Measurements from ENCODE around the gene SLC25A3. TPM values are rescaled to one million over a fixed set of nuclear protein-coding genes. Genes with fewer than 3 reads are reported as not detected.

The SLC25A3 gene
- total and polyA plus RNA-seq, 9 of the 15 experiments (the other 6 are each of a cell fraction or from before 2014, with no cell fraction given): 264 to 766 (median 495) TPM

- Histone ChIP-seq H3K79me2 (ENCODE audit: control insufficient read depth, insufficient read depth, low read length) (no peaks in the 10 kb centered on the region), H4K20me1 (replicated peaks; ENCODE audit: control insufficient read depth, insufficient read depth, low read length) (no peaks in the 10 kb centered on the region), H3K27ac (ENCODE audit: extremely low read depth, low read depth, low read length) (no peak overlapping the region), H3K4me1 (replicated peaks in 1 of 2; ENCODE audit: control insufficient read depth in 2 of 2, insufficient read depth in 2 of 2, low read length in 2 of 2) (peaks cover 4 to 15% of the 10 kb centered on the region in 2 experiments; a peak in 3 of 5 replicates), H3K9me1 (ENCODE audit: control insufficient read depth, insufficient read depth, low read length) (no peaks in the 10 kb centered on the region), H3K36me3 (ENCODE audit: control insufficient read depth, insufficient read depth, low read length) (no peaks in the 10 kb centered on the region), H2AFZ (ENCODE audit: low read depth, low read length) (no peak overlapping the region), H3K27me3 (ENCODE audit: control insufficient read depth in 2 of 2, insufficient read depth in 2 of 2, low read length in 2 of 2) (no peaks in the 10 kb centered on the region), H3K4me3 (no peak overlapping the region), H3K9ac (ENCODE audit: insufficient read depth in 1 of 2, low read depth in 2 of 2, low read length in 2 of 2) (no peak overlapping the region), H3K4me2 (ENCODE audit: insufficient read depth, low read length) (no peak overlapping the region), H3K9me3 (replicated peaks; ENCODE audit: control insufficient read depth, insufficient read depth, low read depth, low read length) (no peaks in the 10 kb centered on the region)
- 15% methylated on average over 1 of the region's 1 CpG for WGBS (ENCODE audit: insufficient coverage, low coverage, missing lambda C conversion rate)
- BruUV-seq (replicated peaks): no TSS peak
- TF ChIP-seq, protein P1, sequence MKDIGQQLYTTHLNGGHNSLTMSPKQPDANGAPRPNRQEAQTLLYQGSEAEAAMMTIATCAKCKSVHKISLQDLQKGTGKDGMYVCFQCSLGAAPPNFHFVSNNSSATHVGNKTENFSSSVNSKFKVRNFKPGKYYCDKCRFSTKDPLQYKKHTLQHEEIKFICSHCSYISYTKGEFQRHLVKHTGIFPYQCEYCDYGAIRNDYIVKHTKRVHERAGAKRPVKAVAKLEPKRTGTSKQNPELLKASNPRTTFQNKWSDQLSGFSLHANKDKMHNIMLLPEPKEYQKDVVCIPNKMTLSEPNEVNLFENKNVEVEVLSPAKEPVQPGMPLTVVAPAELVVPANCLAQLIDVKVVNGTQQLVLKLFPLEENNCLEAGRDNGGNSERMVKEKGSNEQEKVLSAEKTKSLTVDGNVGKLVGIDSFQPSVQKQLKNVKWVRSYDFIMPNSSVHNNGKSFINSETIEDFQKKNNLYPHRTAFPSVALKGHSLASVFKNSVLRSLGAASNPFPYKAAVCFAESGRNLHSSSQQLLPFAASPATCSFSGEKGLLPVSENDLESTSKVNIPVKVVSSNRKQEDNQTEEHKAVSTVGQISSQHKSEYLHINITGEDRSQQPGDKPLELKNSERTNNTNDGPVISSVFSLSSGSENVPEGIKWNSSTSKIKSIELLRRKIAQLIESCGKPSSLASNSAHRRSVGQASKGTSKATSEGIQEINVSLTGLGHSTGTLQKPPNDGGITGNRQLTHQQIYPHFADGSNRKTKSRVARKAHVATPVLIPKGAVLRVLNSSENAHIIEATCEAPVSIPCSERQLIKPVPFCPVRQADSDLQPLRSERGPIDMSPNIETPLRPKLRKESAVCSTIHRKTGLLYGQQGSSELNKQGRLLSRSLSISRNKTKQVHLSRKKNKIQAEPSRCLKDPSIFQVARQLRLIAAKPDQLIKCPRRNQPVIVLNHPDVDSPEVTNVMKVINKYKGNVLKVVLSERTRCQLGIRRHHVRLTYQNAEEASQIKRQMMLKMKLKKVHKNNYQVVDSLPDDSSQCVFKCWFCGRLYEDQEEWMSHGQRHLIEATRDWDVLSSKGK (CRISPR knock-in tag; IDR thresholded peaks at IDR 0.05): no peak
- TF ChIP-seq FOXJ2 (tag; IDR thresholded peaks at IDR 0.05) (no peak), ZSCAN29 (IDR thresholded peaks at IDR 0.05) (no peak), TARDBP (IDR thresholded peaks at IDR 0.05) (no peak), STAT5A (IDR thresholded peaks at IDR 0.05; ENCODE audit: borderline replicate concordance, low read length) (no peak), PTBP1 (IDR thresholded peaks at IDR 0.05; ENCODE audit: low read depth, low read length) (no peak), ARID1B (IDR thresholded peaks at IDR 0.05) (no peak), ASH1L (IDR thresholded peaks at IDR 0.05; ENCODE audit: borderline replicate concordance, low read depth, partially characterized antibody) (no peak), NR4A1 (CRISPR knock-in tag; IDR thresholded peaks at IDR 0.05) (no peak), NR4A1 (tag; IDR thresholded peaks at IDR 0.05) (no peak), SLC30A9 (CRISPR knock-in tag; IDR thresholded peaks at IDR 0.05) (no peak)
- TF ChIP-seq, protein P2, sequence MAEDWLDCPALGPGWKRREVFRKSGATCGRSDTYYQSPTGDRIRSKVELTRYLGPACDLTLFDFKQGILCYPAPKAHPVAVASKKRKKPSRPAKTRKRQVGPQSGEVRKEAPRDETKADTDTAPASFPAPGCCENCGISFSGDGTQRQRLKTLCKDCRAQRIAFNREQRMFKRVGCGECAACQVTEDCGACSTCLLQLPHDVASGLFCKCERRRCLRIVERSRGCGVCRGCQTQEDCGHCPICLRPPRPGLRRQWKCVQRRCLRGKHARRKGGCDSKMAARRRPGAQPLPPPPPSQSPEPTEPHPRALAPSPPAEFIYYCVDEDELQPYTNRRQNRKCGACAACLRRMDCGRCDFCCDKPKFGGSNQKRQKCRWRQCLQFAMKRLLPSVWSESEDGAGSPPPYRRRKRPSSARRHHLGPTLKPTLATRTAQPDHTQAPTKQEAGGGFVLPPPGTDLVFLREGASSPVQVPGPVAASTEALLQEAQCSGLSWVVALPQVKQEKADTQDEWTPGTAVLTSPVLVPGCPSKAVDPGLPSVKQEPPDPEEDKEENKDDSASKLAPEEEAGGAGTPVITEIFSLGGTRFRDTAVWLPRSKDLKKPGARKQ (CRISPR knock-in tag; IDR thresholded peaks at IDR 0.05): no peak
- no peak for DNase-seq (ENCODE audit: extremely low read depth in 1 of 4, low spot score in 3 of 4)
- FAIRE-seq: no peak
- ChIA-PET POLR2A (interaction anchor here (0.6 to 1.6 kb wide), 2 partner anchors 12 to 276 kb away, joined by 3 to 4 read pairs; partner anchors contain the start of gene SLC25A3), CTCF (ENCODE audit: low intra/inter-chr PET ratio) (no interaction called here)
- no peak for ATAC-seq
- in situ Hi-C loops (cut with MboI): no loop called here
- intact Hi-C loops (cut with micrococcal nuclease): no loop called here
Observed at GRCh38 chr12:98581101-98581500, 12.4 kb upstream of the SLC25A3 start.

All from K562 (cell line).